Stomach (tissue), 4 donors: ENCODE data around the gene HOXB6.

Experiments used
- CTCF ChIP-seq, 7 experiments: fragments of 450-650 bp in 4 of 7; fragments of 200-600 bp in 3 of 7; sonication (generic) in 3 of 7; IDR thresholded peaks; one replicate each; pipeline ENCODE4 v1.5.1; 2016 to 2019; ENCODE audit warnings: antibody characterized with exemption in 7 of 7, control low read depth in 2 of 7, mild to moderate bottlenecking in 1 of 7
- EP300 ChIP-seq: sonication (generic); formaldehyde crosslinking; IDR thresholded peaks from one replicate; pipeline ENCODE4 v1.6.1; 2017; ENCODE audit warnings: antibody characterized with exemption
- POLR2A ChIP-seq, 4 donors: fragments of 450-650 bp; IDR thresholded peaks; one replicate each; pipeline ENCODE4 v1.6.1; 2016; ENCODE audit warnings: antibody characterized with exemption in 4 of 4, control low read depth in 2 of 4, mild to moderate bottlenecking in 1 of 4, moderate library complexity in 1 of 4

- TF ChIP-seq EP300 (no peak), CTCF (IDR thresholded peaks at IDR 0.05) (no peak), POLR2A (IDR thresholded peaks at IDR 0.05) (no peak)
These were observed 34.3 kb downstream of the HOXB6 start for GRCh38 chr17:48570325-48571023.
